ENCODE measurements around the gene JOSD1.

GRCh38 chr22:38675833-38676232 lies 24.9 kb downstream of the JOSD1 start:
- TF ChIP-seq POLR2A (IDR thresholded peaks at IDR 0.05; ENCODE audit: low read depth) (no peak), EP300 (IDR thresholded peaks at IDR 0.05) (no peak), POLR2AphosphoS5 (IDR thresholded peaks at IDR 0.05) (no peak)
- TF ChIP-seq, protein P1, sequence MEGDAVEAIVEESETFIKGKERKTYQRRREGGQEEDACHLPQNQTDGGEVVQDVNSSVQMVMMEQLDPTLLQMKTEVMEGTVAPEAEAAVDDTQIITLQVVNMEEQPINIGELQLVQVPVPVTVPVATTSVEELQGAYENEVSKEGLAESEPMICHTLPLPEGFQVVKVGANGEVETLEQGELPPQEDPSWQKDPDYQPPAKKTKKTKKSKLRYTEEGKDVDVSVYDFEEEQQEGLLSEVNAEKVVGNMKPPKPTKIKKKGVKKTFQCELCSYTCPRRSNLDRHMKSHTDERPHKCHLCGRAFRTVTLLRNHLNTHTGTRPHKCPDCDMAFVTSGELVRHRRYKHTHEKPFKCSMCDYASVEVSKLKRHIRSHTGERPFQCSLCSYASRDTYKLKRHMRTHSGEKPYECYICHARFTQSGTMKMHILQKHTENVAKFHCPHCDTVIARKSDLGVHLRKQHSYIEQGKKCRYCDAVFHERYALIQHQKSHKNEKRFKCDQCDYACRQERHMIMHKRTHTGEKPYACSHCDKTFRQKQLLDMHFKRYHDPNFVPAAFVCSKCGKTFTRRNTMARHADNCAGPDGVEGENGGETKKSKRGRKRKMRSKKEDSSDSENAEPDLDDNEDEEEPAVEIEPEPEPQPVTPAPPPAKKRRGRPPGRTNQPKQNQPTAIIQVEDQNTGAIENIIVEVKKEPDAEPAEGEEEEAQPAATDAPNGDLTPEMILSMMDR (IDR thresholded peaks at IDR 0.05): no peak

All from esophagus muscularis mucosa (tissue), 4 donors.